Stimulated activated CD4-positive, alpha-beta T cell treated with anti-CD3 and anti-CD28 coated beads, Interleukin-2, amount 100 ng/mL, for 4 hours (primary cell): Measurements from ENCODE around the gene FSD1.
A peak's percentile ranks its signal among the peaks of the same experiment; 100 is the strongest.

Experiments
- DNase-seq: peaks from one replicate; pipeline ENCODE4 v3.0.0-alpha.2; 2020; ENCODE audit warnings: low read depth

Gene FSD1

DNA sequence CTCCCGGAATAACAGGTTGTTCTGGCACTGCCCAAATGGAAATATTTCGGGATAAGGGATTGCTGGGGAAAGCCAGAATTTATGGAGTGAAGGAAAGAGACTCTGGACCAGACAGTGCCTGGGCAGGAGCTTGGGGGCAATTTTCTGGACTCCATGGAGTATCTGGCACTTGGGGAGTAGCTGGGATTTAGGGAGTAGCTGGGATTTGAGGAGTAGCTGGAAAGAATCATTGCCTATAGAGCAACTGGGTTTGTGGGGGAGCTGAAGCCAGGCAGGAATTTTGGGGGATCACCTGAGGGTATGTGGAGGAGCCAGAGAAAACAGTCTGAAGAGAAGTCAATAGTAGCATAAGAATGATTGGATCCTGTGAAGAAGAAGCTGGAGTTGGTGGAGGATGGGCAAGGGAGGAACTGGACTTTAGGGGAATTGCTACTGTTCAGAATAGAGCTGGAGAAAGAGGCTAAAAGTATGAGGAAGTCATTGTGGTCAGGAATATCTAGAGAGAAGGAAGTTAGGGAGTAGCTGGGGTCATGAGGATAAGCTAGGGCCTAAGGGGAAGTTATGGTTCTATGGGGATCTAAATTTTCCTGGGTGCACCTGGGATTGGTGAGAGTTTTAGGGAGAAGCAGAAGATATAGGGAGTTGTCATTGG, 14.8 kb downstream of the FSD1 start:
- no peak for DNase-seq

DNA sequence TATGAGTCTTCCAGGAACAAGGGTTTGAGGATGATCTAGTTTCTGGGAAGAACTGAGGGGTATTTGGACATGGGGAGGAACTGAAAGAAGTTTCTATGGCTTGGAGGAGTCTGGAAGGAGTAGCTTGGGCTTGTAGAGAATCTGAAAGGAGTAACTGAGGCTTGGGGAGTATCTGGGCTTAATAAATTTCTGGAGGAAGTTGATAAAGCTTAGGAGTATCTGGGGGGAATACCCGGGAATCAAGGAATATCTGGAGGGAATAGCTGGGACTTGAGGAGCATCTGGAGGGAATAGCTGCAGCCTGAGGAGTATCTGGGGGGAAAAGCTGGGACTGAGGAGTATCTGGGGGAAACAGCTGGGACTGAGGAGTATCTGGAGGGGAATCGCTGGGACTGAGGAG, 16.0 kb downstream of the FSD1 start:
- DNase-seq, result no peak

DNA sequence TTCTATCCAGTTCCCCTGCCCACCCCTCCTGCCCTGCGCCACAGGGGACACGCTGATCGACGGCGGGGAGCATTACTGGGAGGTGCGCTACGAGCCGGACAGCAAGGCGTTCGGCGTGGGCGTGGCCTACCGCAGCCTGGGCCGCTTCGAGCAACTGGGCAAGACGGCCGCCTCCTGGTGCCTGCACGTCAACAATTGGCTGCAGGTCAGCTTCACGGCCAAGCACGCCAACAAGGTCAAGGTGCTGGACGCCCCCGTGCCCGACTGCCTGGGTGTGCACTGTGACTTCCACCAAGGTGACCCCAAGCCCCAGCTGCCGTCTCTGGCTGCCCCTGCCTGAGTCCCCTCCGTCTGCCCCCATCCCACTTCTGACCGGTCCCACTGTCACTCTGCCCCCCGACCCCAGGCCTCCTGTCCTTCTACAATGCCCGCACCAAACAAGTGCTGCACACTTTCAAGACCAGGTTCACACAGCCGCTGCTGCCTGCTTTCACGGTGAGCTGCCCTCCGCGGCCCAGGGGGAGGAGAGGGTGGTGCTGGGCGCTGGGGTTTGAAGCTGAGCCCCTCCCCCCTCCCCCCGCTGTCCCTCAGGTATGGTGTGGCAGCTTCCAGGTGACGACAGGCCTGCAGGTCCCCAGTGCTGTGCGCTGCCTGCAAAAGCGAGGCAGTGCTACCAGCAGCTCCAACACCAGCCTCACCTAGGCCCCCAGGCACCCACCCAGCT, 18.7 kb downstream of the FSD1 start:
- DNase-seq, result no peak

DNA sequence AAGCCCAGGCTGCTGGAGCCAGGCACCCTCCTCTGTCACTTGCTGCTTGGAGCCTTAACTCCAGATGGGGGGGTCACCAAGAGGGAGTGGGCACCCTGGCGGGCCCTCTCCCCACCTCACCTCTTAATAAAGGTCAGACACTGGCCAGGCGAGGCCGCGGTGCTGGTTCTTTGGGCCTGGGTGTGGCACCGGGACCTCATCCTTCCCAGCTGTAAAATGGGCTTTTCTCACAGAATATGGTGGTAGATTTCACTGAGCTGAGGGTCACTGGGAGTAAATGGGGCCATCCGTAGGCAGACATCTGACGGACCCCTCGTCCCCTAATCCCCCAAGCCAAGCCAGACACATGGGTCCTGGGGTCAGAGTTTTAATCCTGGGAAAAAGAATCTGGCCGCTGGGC, 19.3 kb downstream of the FSD1 start:
- DNase-seq, result no peak

DNA sequence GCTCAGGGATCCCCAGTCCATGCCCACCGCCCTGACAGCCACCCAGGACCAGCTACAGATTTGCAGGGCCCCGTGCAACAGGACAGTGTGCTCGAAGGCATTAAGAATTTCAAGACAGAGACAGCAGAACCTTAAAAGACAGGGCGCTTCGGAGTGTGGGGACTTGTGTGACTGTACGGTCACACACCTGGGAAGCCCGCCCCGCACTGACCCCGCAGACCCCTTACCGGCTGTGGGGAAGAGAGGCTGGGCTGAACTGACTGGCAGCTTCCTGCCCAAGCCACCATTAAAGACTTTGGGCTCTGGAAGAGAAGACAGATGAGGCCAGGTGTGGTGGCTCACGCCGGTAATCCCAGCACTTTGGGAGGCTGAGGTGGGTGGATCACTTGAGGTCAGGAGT, 19.8 kb downstream of the FSD1 start:
- no peak for DNase-seq

DNA sequence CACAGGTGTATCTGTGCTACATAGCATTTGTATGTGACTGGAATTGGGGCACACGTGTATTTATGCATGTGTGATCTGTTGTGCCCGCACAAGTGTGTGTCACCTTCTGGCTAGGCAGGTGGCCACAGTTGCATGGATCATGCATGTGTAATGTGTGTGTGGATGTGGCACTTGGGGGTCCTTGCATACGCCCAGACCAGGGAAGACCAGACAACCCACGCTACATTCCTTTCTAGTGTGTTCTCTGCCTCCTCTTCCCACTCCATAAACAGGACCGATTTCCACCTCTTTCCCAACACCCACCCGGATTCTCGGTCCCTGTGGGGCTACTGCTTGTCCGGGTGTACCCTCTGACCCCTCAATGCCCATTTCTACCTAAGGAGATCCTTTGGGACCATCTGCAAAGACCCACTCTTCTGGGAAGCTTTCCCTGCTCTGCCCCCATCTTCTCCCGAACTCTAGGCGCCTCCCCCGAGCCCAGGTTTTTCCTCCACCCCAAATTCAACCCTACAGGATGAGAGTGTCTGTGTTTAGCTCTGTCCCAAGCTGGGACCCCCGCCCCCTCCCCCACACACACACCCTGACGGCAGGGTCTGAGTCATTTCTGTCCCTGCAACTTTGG, 21.9 kb downstream of the FSD1 start:
- DNase-seq, result no peak

DNA sequence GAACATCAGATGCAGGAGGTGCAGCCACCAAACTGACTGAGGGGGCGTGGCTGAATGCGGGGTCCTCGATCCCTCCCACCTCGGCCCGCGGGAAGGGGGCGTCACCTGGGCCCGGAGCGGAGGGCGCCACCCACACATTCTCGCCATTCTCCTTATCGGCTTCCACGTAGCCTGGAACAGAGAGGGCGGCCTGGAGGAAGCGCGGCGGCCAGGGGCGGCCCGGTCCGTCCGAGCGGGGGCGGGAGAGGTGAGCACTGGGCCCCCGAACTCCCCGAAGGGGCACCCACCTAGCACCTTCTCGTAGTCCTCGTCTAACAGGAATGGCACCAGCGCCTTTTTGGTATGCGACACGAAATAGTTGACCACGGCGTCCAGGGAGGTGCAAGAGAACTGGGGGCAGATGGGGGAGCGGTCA, 22.4 kb downstream of the FSD1 start:
- DNase-seq, result peak; percentile 22

DNA sequence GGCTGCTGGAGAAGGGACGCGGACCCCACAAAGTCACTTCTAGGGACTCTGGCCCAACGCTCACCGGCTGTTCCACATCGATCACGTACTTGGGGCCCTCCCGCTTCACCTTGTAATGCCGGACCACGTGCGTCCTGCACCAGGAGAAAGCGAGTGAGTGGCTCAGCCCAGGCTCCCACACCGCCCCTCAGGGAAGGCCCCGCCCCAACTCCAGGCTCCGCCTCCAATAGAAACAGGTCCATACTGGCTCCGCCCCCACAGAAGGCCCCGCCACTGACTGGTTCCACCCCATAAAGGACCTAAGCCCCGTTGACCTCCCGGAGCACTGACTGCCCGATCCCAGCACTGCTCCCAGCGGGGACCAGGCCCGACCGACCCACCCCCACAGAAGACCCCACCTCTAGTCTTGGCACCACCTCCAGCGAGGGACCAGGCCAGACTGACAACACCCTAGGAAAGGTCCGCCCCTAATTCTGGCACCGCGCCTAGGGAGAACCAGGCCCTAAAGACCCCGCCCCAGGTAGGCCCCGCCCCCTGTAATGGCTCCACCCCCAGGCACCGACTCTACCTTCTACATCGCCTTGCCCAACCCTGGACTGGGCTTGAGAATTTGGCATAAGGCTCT, 23.0 kb downstream of the FSD1 start:
- peak; percentile 75 for DNase-seq

DNA sequence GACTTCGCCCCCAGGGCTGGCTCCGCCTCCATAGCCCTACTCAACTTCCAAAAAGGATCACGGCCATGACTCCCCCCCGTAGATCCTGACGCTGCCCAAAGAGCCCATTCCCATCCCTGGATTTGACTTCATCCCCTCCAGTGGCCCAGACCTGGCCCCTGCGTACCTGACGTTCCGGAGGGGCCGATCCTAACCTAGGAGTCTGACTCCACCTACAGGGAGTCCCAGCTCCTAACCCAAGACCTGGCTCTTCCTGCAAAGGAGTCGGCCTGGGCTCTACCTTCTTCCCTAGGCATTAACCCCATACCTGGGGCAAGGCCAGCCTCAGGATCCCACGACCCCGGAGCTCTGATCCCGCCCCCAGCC, 23.5 kb downstream of the FSD1 start:
- no peak for DNase-seq

DNA sequence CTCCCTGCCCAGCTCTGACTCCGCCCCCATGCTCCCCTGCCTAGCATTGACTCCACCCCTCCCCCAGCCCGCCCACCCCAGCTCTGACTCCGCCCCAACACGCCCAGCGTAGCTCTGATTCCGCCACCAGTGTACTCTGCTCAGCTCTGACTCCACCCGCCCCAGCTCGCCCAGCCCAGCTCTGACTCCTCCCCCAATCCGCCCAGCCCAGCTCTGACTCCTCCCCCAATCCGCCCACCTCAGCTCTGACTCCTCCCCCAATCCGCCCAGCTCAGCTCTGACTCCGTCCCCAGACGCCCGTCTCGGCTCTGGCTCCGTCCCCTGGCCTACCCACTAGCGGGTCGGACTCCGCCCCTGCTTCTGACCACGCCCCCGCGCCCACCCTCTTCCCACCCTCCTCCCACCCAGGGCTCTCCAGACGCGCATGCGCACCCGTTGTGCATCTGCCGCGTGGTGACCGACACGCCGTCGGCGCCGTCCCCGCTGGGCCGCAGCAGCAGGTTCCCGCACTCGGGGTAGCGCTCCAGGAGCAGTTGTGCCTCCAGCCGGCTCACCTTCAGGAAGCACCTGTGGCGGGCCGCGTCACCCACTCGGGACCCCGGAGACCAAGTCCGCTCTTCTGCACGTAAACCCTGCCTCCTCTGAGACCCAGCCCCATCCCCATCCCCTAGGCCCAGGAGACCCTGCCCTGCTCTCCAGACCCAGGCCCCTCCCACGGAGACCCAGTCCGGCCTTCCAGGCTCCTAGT, 24.0 kb downstream of the FSD1 start:
- peak; percentile 99 for DNase-seq

DNA sequence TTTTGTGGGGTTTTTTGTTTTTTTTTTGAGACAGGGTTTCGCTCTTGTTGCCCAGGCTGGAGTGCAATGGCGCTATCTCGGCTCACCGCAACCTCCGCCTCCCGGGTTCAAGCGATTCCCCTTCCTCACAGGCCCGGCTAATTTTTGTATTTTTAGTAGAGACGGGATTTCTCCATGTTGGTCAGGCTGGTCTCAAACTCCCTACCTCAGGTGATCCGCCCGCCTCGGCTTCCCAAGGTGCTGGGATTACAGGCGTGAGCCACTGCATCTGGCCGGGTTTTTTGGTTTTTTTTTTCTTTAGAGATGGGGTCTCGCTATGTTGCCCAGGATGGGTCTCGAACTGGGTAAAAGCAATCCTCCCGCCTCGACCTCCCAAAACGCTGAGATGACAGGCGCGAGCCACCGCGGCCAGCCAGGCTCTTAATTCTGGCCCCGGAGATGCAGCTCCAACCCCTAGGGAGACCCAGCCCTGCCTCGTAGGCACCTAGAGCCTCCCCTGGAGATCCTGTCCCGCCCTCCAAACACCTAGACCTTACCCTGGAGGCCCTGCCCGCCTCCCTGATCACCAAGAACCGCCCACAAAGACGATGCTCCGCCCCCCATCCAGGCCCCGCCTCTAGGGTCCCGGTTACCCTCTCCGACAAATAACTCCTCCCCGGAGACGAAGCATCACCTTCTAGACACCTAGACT, 24.7 kb downstream of the FSD1 start:
- DNase-seq, result peak; percentile 47

DNA sequence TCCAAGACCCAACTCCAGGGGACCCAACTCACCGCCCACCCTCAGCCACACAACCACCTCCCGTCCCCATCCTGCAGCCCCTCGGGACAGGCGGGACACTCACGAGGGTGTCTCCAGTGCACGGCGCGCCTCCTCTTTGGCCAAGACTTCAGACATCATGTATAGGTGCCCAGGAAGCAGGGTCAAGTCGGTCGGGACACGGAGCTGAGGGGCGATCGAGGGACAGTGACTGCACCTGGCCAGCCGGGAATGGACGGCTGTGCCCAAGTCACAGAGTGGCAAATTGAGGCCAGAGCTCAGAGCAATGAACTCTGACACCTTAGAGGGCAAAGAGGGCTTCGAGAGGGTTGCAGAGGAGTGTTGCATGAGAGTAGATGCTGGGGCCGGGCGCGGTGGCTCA, 25.5 kb downstream of the FSD1 start:
- DNase-seq, result no peak

DNA sequence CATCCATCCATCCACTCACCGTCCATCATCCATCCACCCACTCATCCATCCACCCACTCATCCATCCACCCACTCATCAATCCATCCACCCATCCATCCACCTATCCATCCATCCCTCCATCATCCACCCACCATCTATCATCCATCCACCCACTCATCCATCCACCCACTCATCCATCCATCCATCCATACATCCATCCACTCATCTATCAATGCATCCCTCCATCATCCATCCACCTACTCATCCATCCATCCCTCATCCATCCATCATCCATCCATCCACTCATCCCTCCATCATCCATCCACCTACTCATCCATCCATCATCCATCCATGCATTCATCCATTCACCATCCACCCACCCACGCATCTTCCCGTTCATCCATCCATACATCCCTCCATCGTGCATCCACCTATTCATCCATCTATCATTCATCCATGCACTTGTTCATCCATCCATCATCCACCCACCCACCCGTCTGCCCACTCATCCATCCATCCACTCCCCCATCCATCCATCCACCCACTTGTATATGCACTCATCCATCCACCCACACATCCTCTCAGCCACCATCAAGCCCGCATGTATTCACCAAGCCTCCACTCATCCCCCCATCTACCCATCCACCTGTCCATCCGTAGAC, 30.7 kb downstream of the FSD1 start:
- no peak for DNase-seq

DNA sequence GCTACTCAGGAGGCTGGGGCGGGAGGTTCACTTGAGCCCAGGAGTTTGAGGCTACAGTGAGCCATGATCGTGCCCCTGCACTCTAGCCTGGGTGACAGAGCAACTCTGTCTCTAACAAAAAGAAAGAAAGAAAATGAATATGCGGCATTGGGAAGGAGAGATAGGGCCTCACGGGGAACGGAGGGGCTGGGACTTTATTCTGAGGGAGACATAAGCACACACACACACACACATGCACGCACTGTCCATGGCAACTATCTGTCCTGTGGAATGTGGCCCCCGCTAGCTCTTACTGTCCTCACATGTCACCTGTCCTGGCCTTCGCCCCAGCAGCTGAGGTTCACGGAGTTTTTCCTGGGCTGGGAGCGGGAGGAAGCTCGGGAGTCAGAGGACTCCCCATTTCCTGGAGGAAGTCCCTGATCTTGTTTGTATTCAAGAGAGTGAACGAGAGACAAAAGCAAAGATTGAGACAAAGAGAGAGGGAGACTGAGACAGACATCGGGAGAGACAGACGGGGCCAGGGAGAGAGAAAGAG, 33.6 kb downstream of the FSD1 start:
- no peak for DNase-seq

DNA sequence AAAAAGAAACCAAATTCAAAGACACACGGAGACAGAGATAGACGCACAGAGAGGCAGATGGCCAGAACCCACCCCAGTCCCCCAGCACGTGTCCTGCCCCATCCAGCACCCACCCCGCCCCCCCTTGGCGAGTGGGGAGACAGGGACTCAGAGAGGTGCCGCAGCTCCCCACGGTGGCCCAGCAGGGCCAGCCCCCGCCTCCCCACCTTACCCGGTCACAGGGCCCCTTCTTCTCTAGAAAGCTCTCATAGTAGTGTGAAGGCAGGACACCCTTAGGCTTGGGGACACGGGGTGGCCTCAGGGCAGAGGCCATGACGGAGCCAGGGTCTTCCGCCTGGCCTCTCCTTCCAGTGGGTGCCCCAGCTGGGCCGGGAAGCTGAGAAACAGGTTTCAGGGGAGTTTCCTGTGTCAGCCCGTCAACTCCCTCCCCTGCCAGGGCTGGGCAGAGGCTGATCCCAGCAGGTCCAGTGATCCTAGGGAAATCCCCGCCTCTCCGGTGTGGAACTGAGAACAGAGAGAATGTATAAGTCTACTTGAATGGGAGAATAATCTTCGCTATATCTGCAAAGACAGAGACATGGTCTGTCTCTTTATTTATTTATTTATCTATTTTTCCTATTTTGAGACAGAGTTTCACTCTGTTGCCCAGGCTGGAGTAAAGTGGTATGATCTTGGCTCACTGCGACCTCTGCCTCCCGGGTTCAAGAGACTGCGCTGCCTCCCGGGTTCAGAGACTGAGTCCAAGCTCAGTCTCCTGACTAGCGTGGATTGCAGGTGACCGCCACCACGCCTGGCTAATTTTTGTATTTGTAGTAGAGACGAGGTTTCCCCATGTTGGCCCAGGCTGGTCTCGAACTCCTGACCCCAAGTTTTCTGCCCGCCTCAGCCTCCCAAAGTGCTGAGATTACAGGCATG, 34.3 kb downstream of the FSD1 start, which contains the start of gene STAP2:
STAP2 (minus strand) TSS at position 387 of the 915 bp plus-strand sequence; CDS start at position 313, 74 bp downstream.
- no peak for DNase-seq

DNA sequence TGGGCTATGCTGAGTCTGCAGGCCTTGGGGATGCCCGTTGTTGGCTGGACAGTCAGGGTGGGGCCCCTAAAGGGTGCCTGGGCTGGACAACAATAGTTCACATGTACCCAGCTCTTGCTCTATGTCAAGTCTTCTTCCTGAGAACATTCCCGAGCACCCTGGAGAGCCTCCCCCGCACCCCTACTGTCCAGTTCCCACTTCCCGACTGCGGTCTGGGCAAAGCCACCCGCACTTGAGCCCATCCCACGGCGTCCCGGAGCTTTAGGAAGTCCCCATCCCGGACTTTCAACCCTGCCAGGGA, 37.9 kb downstream of the FSD1 start:
- DNase-seq, result no peak

DNA sequence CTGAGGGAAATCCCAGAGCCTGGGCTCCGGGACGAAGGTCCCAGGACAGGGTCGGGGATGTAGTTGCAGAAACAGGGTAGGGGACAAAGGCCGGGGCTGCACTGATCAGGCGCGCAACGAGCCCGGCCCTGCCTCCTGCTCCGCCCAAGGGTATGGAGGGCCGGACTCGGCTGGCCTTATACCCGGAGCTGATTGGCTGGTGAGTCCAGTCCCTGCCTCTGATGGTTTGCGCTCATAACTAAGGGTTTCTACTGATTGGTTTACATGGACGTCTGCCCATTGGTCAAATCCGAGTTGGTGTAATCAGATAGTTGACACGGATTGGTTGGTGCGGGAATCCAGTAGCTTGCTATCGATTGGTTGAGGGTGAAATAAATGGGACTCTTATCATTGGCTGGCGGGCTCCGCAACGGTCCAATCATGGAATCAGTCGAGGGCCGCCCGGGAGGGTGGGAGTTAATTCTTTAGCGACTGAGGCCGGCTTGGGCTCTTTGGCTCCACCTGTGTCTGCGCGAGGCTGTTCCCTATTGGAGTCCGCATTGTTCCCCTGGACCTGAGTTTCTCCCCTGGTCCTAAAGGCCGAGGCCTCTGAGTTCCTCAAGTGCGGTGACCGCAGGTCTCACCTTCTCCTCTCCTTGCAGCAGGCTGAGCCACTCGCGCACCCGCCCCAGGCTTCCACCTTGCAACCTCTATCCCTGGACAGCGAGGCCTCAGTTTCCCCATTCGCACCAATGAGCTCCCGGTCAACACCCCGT, 38.4 kb downstream of the FSD1 start:
- DNase-seq, result peak; percentile 87

DNA sequence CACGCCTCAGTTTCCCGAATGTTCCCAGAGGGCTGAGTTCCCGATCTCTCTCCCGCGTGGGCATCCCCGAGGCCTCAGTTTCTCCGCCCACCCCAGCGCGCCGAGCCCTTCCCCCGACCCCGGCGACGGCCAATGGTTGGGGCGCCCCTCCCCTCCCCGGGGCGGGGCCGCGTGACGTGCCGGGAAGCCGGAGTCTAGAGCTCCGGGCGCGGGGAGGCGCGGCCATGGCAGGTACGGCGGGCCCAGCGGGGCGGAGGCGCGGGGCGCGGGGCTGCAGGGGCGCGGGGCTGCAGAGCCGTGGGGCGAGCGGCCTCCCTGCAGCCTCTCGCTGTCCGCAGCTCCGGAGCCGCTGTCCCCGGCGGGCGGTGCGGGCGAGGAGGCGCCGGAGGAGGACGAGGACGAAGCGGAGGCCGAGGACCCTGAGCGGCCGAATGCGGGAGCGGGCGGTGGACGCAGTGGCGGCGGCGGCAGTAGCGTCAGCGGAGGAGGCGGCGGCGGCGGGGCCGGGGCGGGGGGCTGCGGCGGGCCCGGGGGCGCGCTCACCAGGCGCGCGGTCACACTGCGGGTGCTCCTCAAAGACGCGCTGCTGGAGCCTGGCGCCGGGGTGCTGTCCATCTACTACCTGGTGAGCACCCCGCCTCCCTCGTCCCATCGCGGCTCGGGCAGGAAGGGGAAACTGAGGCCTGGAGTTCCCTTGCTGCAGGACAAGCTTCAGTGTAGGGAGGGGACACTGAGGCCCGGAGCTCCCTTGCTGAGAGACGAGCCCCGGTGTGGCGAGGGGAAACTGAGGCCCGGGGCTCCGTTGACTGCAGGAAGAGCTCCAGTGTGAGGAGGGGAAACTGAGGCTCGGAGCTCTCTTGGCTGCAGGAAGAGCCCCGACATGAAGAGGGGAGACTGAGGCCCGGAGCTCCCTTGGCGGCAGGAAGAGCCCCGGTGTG, 39.2 kb downstream of the FSD1 start, which contains the start of gene MPND:
MPND (plus strand) TSS at position 193 of the 938 bp plus-strand sequence; CDS start at position 225, 32 bp downstream.
- DNase-seq, result peak; percentile 90
